ENCODE results near the gene BICDL2. TPM values are rescaled to one million over a fixed set of nuclear protein-coding genes. Genes with fewer than 3 reads are reported as not detected.
"Not testable (repeated sequence)": the region's sequence is repeated elsewhere in the genome, so short reads cannot be mapped to it uniquely, and the experiment has no call there.

BICDL2 gene
- polyA plus RNA-seq, 1 donor = 14.0 TPM

DNA sequence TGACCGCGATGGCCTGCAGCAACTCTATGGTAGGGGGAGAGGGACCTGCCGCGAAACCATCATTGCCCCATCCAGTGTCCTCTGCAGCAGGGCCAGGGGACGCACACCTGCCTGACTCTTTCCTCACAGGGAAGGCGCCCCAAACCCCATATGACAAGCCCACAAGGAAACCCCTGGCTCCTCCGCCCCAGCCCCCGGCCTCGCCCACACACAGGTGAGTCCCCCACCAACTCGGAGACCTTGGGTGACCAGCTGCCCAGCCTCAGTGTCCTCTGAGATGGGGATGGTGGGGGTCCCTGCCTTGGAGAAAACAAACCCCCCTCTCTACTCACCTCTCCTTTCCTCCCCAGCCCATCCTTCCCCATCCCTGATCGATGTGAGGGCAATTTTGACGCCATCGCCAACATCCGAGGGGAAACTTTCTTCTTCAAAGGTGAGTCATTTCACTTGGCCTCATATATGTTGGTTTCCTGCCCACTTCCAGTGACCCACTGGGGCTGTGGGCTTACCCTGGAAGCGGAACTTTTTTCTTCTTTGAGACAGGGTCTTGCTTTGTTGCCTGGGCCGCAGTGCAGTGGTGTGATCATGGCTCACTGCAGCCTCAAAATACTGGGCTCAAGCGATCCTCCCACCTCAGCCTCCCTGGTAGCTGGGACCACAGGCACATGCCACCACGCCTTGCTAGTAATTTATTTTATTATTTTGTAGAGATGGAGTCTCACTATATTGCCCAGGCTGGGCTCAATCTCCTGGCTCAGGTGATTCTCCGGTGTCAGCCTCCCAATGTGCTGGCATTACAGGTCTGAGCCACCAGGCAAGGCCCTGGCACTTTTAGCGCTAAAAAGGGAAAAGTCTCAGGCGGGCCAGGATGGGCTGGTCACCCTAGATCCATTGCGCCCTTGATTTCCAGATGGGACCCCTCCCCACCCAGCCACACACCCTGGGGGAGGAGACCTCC is 20.7 kb upstream of the BICDL2 start:
- H3K9me3 ChIP-seq (ENCODE audit: control insufficient read depth, low read depth, low read length) = no peaks in the 10 kb centered on the region
- DNase-seq = no peak
- no peaks in the 10 kb centered on the region for H3K36me3 ChIP-seq (ENCODE audit: control insufficient read depth, insufficient read depth, low read length)
- H3K27ac ChIP-seq (ENCODE audit: low read length) = no peak overlapping the region
- H3K27me3 ChIP-seq (ENCODE audit: control insufficient read depth, insufficient read depth, low read length) = no peaks in the 10 kb centered on the region
- H3K4me1 ChIP-seq (ENCODE audit: control insufficient read depth, insufficient read depth, low read length) = peaks cover 9% of the 10 kb centered on the region
- no CpG with 5 or more reads among the region's 22 CpGs for WGBS (ENCODE audit: insufficient coverage, low lambda C conversion rate)
- H3K4me3 ChIP-seq (ENCODE audit: low read length) = peak overlapping the region; percentile 88

DNA sequence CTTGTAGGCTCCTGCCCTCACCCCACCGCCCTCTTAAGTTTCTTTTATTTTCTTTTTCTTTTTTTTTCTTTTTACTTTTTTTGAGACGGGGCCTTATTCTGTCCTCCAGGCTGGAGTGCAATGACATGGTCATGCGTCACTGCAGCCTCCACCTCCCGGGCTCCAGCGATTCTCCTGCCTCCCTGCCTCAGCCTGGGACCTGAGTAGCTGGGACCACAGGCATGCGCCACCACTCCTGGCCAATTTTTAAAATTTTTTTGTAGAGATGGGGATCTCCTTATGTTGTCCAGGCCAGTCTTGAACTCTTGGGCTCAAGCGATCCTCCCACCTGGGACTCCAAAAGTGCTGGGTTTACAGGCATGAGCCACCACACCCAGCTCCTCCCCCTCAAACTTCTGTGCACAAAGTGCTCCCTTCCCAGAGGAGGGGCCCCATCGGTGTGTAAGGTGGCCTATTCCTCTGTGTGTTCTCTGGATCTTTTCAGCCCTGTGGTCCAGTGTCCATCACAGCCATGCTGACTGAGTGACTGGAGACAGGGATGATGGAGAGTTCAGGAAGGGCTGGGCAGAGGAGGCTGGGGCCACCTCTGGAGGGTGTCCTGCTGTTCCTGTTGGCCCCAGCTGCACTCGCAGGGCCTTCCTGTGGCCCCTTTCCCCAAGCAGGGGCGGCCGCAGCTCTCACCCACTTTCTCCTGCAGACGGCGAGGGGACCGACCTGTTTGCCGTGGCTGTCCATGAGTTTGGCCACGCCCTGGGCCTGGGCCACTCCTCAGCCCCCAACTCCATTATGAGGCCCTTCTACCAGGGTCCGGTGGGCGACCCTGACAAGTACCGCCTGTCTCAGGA is 19.8 kb upstream of the BICDL2 start:
- H3K27ac ChIP-seq (ENCODE audit: low read length) = no peak overlapping the region
- WGBS (ENCODE audit: insufficient coverage, low lambda C conversion rate) = 33% methylated on average over 1 of the region's 19 CpGs
- peaks cover 9% of the 10 kb centered on the region for H3K4me1 ChIP-seq (ENCODE audit: control insufficient read depth, insufficient read depth, low read length)
- no peak for DNase-seq
- no peaks in the 10 kb centered on the region for H3K9me3 ChIP-seq (ENCODE audit: control insufficient read depth, low read depth, low read length)
- no peaks in the 10 kb centered on the region for H3K36me3 ChIP-seq (ENCODE audit: control insufficient read depth, insufficient read depth, low read length)
- H3K27me3 ChIP-seq (ENCODE audit: control insufficient read depth, insufficient read depth, low read length) = no peaks in the 10 kb centered on the region
- H3K4me3 ChIP-seq (ENCODE audit: low read length) = no peak overlapping the region

DNA sequence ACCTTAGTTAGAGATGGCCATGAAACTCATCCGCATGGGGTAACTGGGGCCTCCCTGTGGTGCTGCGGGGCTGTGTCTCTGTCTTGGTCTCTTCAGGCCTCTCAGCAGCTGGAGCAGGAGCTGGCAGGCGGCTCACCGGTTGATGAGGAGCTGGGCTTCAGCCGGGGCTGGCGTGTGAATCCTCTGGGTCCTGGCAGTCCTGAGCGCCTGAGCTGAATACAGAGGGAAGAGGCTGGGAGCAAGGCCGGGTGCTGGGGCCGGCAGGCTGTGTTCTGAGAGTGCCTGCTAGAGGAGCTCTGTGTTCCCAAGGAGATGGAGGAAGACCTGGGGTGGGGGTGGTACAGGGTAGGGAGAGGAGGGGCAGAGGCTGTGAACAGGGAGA is 19.0 kb upstream of the BICDL2 start:
- DNase-seq; H3K4me3 ChIP-seq (ENCODE audit: low read length); H3K27ac ChIP-seq (ENCODE audit: low read length); H3K36me3 ChIP-seq (ENCODE audit: control insufficient read depth, insufficient read depth, low read length); H3K9me3 ChIP-seq (ENCODE audit: control insufficient read depth, low read depth, low read length); H3K4me1 ChIP-seq (ENCODE audit: control insufficient read depth, insufficient read depth, low read length); H3K27me3 ChIP-seq (ENCODE audit: control insufficient read depth, insufficient read depth, low read length): not testable (repeated sequence)
- WGBS (ENCODE audit: insufficient coverage, low lambda C conversion rate) = no CpG with 5 or more reads among the region's 9 CpGs

DNA sequence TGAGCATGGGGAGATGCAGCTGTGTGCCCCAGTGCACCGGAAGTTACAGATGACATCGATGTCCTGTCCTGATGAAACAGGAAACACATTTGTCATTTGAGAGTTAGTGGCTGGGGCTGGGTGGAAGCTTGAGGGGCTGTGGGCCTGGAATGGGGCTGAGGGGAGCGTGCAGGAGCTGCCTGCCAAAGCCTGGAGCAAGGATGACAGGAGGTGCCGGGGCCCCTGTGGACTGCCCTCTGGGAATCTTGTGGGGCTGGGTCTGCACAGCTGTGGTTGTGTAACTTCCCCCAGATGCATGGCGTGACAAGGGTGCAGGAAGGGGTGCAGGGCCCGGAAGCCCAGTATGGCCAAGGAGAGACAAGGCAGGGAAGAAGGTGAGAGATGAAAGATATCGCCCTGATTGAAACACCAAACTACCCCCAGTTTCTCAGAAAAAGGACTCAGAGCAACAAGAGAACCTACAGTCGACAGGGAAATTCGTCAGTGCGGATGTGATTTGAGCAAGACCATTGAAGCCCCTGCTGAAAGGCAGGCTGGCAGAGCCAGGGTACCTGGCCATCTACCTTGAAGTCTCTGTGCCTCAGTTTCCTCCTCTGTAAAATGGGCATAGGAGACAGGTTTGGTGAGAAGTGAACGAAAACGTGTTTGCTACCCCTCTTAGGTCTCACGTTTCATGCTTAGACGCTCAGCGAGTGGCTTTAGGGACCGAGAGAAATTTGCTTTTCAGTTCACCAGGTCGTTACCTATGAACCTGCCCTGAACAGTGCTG is 18.4 kb upstream of the BICDL2 start:
- WGBS (ENCODE audit: insufficient coverage, low lambda C conversion rate) = no CpG with 5 or more reads among the region's 17 CpGs
- Histone ChIP-seq H3K36me3 (ENCODE audit: control insufficient read depth, insufficient read depth, low read length) (no peaks in the 10 kb centered on the region), H3K9me3 (ENCODE audit: control insufficient read depth, low read depth, low read length) (no peaks in the 10 kb centered on the region), H3K4me3 (ENCODE audit: low read length) (no peak overlapping the region), H3K4me1 (ENCODE audit: control insufficient read depth, insufficient read depth, low read length) (peaks cover 7% of the 10 kb centered on the region), H3K27ac (ENCODE audit: low read length) (no peak overlapping the region), H3K27me3 (ENCODE audit: control insufficient read depth, insufficient read depth, low read length) (peaks cover 7% of the 10 kb centered on the region)
- no peak for DNase-seq

DNA sequence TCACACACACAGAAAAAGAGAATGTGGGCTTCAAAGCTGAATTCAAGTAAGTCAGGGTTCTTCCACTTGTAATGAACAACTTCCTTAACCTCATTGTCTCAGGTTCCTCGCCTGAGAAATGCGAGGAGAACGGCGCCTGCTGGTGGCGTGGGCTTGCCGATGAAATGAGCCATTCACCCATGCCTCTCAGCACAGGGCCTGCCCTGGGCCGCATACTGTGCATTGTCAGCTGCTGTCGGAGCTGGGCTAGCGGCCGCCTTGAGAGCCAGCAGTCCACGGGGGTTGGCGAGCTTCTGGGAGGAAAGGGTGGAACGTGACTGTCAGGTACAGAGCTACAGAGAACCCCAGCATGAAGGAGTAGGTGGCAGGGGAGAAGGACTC is 16.6 kb upstream of the BICDL2 start:
- whole genome bisulfite sequencing (ENCODE audit: insufficient coverage, low lambda C conversion rate) = no CpG with 5 or more reads among the region's 13 CpGs
- not testable (repeated sequence) for H3K27ac ChIP-seq (ENCODE audit: low read length); DNase-seq; H3K4me1 ChIP-seq (ENCODE audit: control insufficient read depth, insufficient read depth, low read length); H3K4me3 ChIP-seq (ENCODE audit: low read length); H3K36me3 ChIP-seq (ENCODE audit: control insufficient read depth, insufficient read depth, low read length); H3K9me3 ChIP-seq (ENCODE audit: control insufficient read depth, low read depth, low read length)
- H3K27me3 ChIP-seq (ENCODE audit: control insufficient read depth, insufficient read depth, low read length) = peaks cover 25% of the 10 kb centered on the region

DNA sequence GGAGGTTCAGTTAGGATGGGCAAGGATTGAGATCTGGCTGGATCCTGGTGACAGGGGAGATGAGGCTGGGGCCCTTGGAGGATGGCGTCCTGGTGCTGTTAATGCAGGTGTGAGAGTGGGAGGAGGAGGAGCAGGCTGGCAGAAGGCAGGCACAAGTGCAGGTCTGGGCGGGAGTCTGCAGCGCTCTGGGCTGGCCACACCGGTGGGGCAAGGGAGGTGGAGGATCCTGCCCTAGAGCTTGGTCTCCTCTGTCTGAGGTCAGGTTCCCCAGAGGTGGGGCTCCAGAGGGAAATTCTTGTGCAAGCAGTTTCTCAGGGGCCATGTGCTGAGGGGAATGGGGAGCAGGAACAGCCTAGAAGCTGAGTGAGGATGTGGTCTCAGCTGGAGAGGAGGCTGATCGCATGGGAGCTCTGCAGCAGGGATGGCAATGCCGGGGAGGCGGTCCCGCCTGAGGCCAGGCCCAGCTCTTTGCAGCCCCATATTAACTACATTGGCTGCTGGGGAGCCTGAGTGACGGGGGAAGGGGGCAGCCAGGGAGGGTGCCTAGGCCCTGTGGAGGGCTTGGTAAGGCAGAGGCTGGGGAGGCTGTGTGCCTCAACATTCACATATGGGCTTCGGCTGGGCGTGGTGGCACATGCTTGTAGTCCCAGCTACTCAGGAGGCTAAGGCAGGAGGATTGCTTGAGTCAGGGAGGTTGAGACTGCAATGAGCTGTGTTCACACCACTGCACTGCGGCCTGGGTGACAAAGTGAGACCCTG is 16.0 kb upstream of the BICDL2 start:
- H3K4me3 ChIP-seq (ENCODE audit: low read length); H3K4me1 ChIP-seq (ENCODE audit: control insufficient read depth, insufficient read depth, low read length); H3K36me3 ChIP-seq (ENCODE audit: control insufficient read depth, insufficient read depth, low read length); DNase-seq; H3K9me3 ChIP-seq (ENCODE audit: control insufficient read depth, low read depth, low read length); H3K27ac ChIP-seq (ENCODE audit: low read length): not testable (repeated sequence)
- peaks cover 31% of the 10 kb centered on the region for H3K27me3 ChIP-seq (ENCODE audit: control insufficient read depth, insufficient read depth, low read length)
- whole genome bisulfite sequencing (ENCODE audit: insufficient coverage, low lambda C conversion rate) = no CpG with 5 or more reads among the region's 12 CpGs

DNA sequence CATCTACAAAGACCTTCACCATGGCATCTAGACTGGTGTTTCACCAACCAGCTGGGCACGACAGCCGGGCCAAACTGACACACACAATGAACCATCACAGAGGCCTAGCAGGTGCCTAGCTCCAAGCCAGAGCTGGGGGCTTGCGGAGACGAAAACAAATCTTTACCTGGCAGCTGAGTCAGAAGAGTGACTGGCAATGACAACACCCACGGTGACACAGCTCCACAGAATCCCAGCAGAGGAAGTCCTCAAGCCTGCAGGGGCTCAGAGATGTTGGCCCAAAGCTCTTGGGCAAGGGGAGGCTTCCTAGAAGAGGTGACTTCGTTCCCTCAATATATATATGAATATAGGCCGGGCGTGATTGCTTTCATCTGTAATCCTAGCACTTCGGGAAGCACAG is 14.8 kb upstream of the BICDL2 start:
- DNase-seq = no peak
- no peak overlapping the region for H3K4me3 ChIP-seq (ENCODE audit: low read length)
- no peak overlapping the region for H3K27ac ChIP-seq (ENCODE audit: low read length)
- WGBS (ENCODE audit: insufficient coverage, low lambda C conversion rate) = no CpG with 5 or more reads among the region's 9 CpGs
- H3K27me3 ChIP-seq (ENCODE audit: control insufficient read depth, insufficient read depth, low read length) = peaks cover 44% of the 10 kb centered on the region
- H3K4me1 ChIP-seq (ENCODE audit: control insufficient read depth, insufficient read depth, low read length) = peaks cover 2% of the 10 kb centered on the region
- H3K9me3 ChIP-seq (ENCODE audit: control insufficient read depth, low read depth, low read length) = peaks cover 4% of the 10 kb centered on the region
- no peaks in the 10 kb centered on the region for H3K36me3 ChIP-seq (ENCODE audit: control insufficient read depth, insufficient read depth, low read length)

DNA sequence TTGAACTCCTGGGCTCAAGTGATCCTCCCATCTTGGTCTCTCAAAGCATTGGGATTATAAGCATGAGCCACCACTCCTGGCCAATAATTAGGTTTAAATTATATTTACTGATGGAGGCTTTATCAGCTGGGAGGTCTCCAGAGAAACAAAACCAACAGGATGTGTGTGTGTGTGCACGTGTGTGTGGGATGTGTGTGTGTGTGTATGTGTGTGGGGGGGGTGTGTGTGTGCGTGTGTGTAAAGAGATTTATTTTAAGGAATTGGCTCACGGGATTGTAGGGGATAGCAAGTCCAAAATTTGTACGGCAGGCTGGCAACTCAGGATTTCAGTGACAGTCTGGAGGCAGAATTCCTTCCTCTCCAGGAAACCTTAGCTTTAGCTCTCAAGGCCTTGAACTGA is 14.3 kb upstream of the BICDL2 start:
- H3K27ac ChIP-seq (ENCODE audit: low read length) = no peak overlapping the region
- peaks cover 49% of the 10 kb centered on the region for H3K27me3 ChIP-seq (ENCODE audit: control insufficient read depth, insufficient read depth, low read length)
- no peak overlapping the region for H3K4me3 ChIP-seq (ENCODE audit: low read length)
- no CpG with 5 or more reads among the region's 4 CpGs for WGBS (ENCODE audit: insufficient coverage, low lambda C conversion rate)
- peaks cover 7% of the 10 kb centered on the region for H3K9me3 ChIP-seq (ENCODE audit: control insufficient read depth, low read depth, low read length)
- DNase-seq = no peak
- H3K4me1 ChIP-seq (ENCODE audit: control insufficient read depth, insufficient read depth, low read length) = peaks cover 5% of the 10 kb centered on the region
- H3K36me3 ChIP-seq (ENCODE audit: control insufficient read depth, insufficient read depth, low read length) = no peaks in the 10 kb centered on the region

DNA sequence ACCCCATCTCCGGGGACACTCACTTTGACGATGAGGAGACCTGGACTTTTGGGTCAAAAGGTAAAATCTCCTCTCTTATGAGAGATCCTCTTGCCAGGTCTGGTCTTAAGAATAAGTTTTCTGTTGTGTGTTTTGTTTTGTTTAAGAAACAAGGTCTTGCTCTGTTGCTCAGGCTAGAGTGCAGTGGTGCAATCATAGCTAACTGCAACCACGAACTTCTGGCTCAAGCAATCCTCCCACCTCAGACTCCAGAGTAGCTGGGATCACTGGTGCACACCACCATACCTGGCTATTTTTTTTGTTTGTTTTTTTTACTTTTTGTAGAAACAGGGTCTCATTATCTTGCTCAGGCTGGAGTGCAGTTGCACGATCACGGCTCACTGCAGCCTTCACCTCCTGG is 13.7 kb upstream of the BICDL2 start:
- Histone ChIP-seq H3K27ac (ENCODE audit: low read length) (no peak overlapping the region), H3K4me3 (ENCODE audit: low read length) (no peak overlapping the region), H3K36me3 (ENCODE audit: control insufficient read depth, insufficient read depth, low read length) (no peaks in the 10 kb centered on the region), H3K9me3 (ENCODE audit: control insufficient read depth, low read depth, low read length) (peaks cover 12% of the 10 kb centered on the region), H3K27me3 (ENCODE audit: control insufficient read depth, insufficient read depth, low read length) (peaks cover 54% of the 10 kb centered on the region), H3K4me1 (ENCODE audit: control insufficient read depth, insufficient read depth, low read length) (peaks cover 9% of the 10 kb centered on the region)
- DNase-seq = no peak
- WGBS (ENCODE audit: insufficient coverage, low lambda C conversion rate) = 72% methylated on average over 4 of the region's 5 CpGs
